Endothelial cell of hepatic sinusoid (primary cell): ENCODE measurements around the gene IGHMBP2.

Experiments used
- in situ Hi-C: cut with HindIII; loops from 2 replicates; pipeline ENCODE4 v1.10.0; 2017; ENCODE audit warnings: low sequenced_read_pairs

Gene IGHMBP2

GRCh38 chr11:68978626-68978930 is 74.9 kb downstream of the IGHMBP2 start:
- in situ Hi-C loops, result no loop called here

GRCh38 chr11:68978931-68979594 is 75.4 kb downstream of the IGHMBP2 start:
- in situ Hi-C loops, result no loop called here

- in situ Hi-C loops, result no loop called here
Measured at GRCh38 chr11:68979931-68980775, 76.5 kb downstream of the IGHMBP2 start.

- in situ Hi-C loops, result no loop called here
Measured at GRCh38 chr11:68980776-68981065, 77.0 kb downstream of the IGHMBP2 start, which contains the start of gene MRGPRD. MRGPRD (minus strand) TSS chr11:68980986; CDS start chr11:68980986, 0 bp downstream.

GRCh38 chr11:68982134-68982533 is 78.4 kb downstream of the IGHMBP2 start:
- in situ Hi-C loops, result no loop called here

- in situ Hi-C loops, result no loop called here
Measured at GRCh38 chr11:68983801-68984200, 80.1 kb downstream of the IGHMBP2 start.

- in situ Hi-C loops, result no loop called here
Measured at GRCh38 chr11:68987211-68987610, 83.5 kb downstream of the IGHMBP2 start.

- in situ Hi-C loops, result no loop called here
Measured at GRCh38 chr11:68988491-68988890, 84.8 kb downstream of the IGHMBP2 start.
